GM21825 (cell line): Measurements from ENCODE around the gene KRTAP5-6.

Experiments used
- ATAC-seq: cut with Tn5 transposase; IDR thresholded peaks from one replicate; pipeline ENCODE4 v1.9.1; 2021; ENCODE audit warnings: mild to moderate bottlenecking, moderate library complexity; ENCODE audit not compliant: unreplicated experiment

The KRTAP5-6 gene

GRCh38 chr11:1696608-1697570 lies at the start of gene KRTAP5-6:
Gene KRTAP5-6 (plus strand): TSS chr11:1697195. CDS start chr11:1697246, 51 bp downstream.
- no peak for ATAC-seq

GRCh38 chr11:1647901-1648652 lies 48.9 kb upstream of the KRTAP5-6 start:
- no peak for ATAC-seq

GRCh38 chr11:1648653-1649420 lies 48.2 kb upstream of the KRTAP5-6 start:
- ATAC-seq = no peak

GRCh38 chr11:1650034-1650917 lies 46.7 kb upstream of the KRTAP5-6 start:
- ATAC-seq = no peak

- ATAC-seq = no peak
Observed at GRCh38 chr11:1650918-1651262, 46.1 kb upstream of the KRTAP5-6 start.

- no peak for ATAC-seq
Observed at GRCh38 chr11:1651411-1651980, 45.5 kb upstream of the KRTAP5-6 start.

GRCh38 chr11:1652026-1652425 lies 45.0 kb upstream of the KRTAP5-6 start:
- ATAC-seq = no peak

GRCh38 chr11:1652442-1652770 lies 44.6 kb upstream of the KRTAP5-6 start:
- no peak for ATAC-seq

- ATAC-seq = peak; percentile 57
Observed at GRCh38 chr11:1652771-1653540, 44.0 kb upstream of the KRTAP5-6 start.

- no peak for ATAC-seq
Observed at GRCh38 chr11:1653541-1654387, 43.2 kb upstream of the KRTAP5-6 start.

GRCh38 chr11:1654388-1655167 lies 42.4 kb upstream of the KRTAP5-6 start:
- no peak for ATAC-seq

- ATAC-seq = no peak
Observed at GRCh38 chr11:1655168-1656060, 41.6 kb upstream of the KRTAP5-6 start.

- no peak for ATAC-seq
Observed at GRCh38 chr11:1656061-1656441, 40.9 kb upstream of the KRTAP5-6 start.

GRCh38 chr11:1656670-1657069 lies 40.3 kb upstream of the KRTAP5-6 start:
- no peak for ATAC-seq

- no peak for ATAC-seq
Observed at GRCh38 chr11:1659506-1659905, 37.5 kb upstream of the KRTAP5-6 start.

- ATAC-seq = no peak
Observed at GRCh38 chr11:1660111-1660867, 36.7 kb upstream of the KRTAP5-6 start.
